ENCODE measurements around the gene IPO11.

DNA sequence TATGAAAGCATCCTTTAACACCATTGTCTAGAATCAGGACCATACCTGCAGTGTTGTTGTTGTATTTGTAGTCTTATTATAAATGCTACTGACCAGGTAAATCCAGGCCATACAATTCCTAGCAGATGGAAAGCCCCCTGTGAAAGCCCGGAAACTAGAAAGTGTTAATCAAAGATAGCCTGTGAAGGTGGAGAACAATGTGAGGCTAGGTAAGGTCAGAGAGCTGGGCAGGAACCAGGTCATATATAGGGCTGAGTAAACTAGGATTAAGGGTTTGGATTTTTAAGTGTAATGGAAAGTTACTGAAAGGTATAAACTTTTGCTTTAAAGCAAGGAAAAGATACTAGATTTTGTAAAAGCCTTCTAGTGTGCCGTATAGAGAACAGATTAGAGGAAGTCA is 172.7 kb downstream of the IPO11 start:
- TF ChIP-seq, protein P1, sequence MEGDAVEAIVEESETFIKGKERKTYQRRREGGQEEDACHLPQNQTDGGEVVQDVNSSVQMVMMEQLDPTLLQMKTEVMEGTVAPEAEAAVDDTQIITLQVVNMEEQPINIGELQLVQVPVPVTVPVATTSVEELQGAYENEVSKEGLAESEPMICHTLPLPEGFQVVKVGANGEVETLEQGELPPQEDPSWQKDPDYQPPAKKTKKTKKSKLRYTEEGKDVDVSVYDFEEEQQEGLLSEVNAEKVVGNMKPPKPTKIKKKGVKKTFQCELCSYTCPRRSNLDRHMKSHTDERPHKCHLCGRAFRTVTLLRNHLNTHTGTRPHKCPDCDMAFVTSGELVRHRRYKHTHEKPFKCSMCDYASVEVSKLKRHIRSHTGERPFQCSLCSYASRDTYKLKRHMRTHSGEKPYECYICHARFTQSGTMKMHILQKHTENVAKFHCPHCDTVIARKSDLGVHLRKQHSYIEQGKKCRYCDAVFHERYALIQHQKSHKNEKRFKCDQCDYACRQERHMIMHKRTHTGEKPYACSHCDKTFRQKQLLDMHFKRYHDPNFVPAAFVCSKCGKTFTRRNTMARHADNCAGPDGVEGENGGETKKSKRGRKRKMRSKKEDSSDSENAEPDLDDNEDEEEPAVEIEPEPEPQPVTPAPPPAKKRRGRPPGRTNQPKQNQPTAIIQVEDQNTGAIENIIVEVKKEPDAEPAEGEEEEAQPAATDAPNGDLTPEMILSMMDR (conservative IDR thresholded peaks at IDR 0.05 in 1 of 2, IDR thresholded peaks at IDR 0.05 in 1 of 2; ENCODE audit: extremely low read depth in 1 of 2, insufficient read depth in 1 of 2, low read depth in 1 of 2, low read length in 2 of 2) = no peak
- no peak for TF ChIP-seq EZH2 (IDR thresholded peaks at IDR 0.05; ENCODE audit: borderline replicate concordance, low read length)
